ENCODE measurements around the gene VPS4B. TPM values are rescaled to one million over a fixed set of nuclear protein-coding genes. Genes with fewer than 3 reads are reported as not detected.
A peak's percentile ranks its signal among the peaks of the same experiment; 100 is the strongest.

Gene VPS4B
- polyA plus RNA-seq, 1 donor from 2014 or later: 30.5 TPM

GRCh38 chr18:63366213-63367052 lies 55.8 kb downstream of the VPS4B start:
- peak overlapping the region; percentile 42 for H2AFZ ChIP-seq (ENCODE audit: low read depth, low read length)
- H3K79me2 ChIP-seq (replicated peaks; ENCODE audit: insufficient read depth, low read length): peaks cover 10% of the 10 kb centered on the region
- H3K9me3 ChIP-seq (ENCODE audit: low read length): no peaks in the 10 kb centered on the region

GRCh38 chr18:63365876-63366212 lies 56.4 kb downstream of the VPS4B start:
- Histone ChIP-seq H2AFZ (ENCODE audit: low read depth, low read length) (no peak overlapping the region), H3K27me3 (ENCODE audit: insufficient read depth, low read depth, low read length) (no peaks in the 10 kb centered on the region), H3K27ac (ENCODE audit: low read length) (no peak overlapping the region), H3K4me2 (ENCODE audit: low read length) (peak overlapping the region; percentile 77), H4K20me1 (ENCODE audit: insufficient read depth) (no peaks in the 10 kb centered on the region), H3K9me2 (ENCODE audit: insufficient read depth, low read length) (no peaks in the 10 kb centered on the region), H3F3A (ENCODE audit: insufficient read depth, low read length, poor library complexity, severe bottlenecking) (no peaks in the 10 kb centered on the region), H3K36me3 (ENCODE audit: insufficient read depth, low read length) (no peaks in the 10 kb centered on the region), H3K9me3 (ENCODE audit: low read length) (no peaks in the 10 kb centered on the region), H3K4me3 (ENCODE audit: low read length) (peak overlapping the region; percentile 93), H3K79me2 (replicated peaks; ENCODE audit: insufficient read depth, low read length) (peaks cover 10% of the 10 kb centered on the region), H3K9ac (ENCODE audit: low read length) (peak overlapping the region; percentile 84)
- TF ChIP-seq TAF1 (IDR thresholded peaks at IDR 0.05; ENCODE audit: low read depth) (no peak), SMC3 (conservative IDR thresholded peaks at IDR 0.05; ENCODE audit: poor library complexity) (no peak), REST (IDR thresholded peaks at IDR 0.05; ENCODE audit: borderline replicate concordance) (no peak), CTCF (IDR thresholded peaks at IDR 0.05; ENCODE audit: poor library complexity, severe bottlenecking) (no peak), RAD21 (conservative IDR thresholded peaks at IDR 0.05) (no peak), EP300 (conservative IDR thresholded peaks at IDR 0.05; ENCODE audit: poor library complexity, severe bottlenecking) (no peak), POLR2AphosphoS5 (IDR thresholded peaks at IDR 0.05) (no peak)

More at GRCh38 chr18:63366213-63367052, 55.8 kb downstream of the VPS4B start:
- Histone ChIP-seq H3K36me3 (ENCODE audit: insufficient read depth, low read length) (no peaks in the 10 kb centered on the region), H3K27ac (ENCODE audit: low read length) (no peak overlapping the region), H3K9me2 (ENCODE audit: insufficient read depth, low read length) (no peaks in the 10 kb centered on the region), H4K20me1 (ENCODE audit: insufficient read depth) (no peaks in the 10 kb centered on the region), H3F3A (ENCODE audit: insufficient read depth, low read length, poor library complexity, severe bottlenecking) (no peaks in the 10 kb centered on the region), H3K4me2 (ENCODE audit: low read length) (peak overlapping the region; percentile 77), H3K9ac (ENCODE audit: low read length) (peak overlapping the region; percentile 84), H3K4me3 (ENCODE audit: low read length) (peak overlapping the region; percentile 93), H3K27me3 (ENCODE audit: insufficient read depth, low read depth, low read length) (no peaks in the 10 kb centered on the region)
- no peak for TF ChIP-seq REST (IDR thresholded peaks at IDR 0.05; ENCODE audit: borderline replicate concordance)
- no peak for TF ChIP-seq TAF1 (IDR thresholded peaks at IDR 0.05; ENCODE audit: low read depth)
- no peak for TF ChIP-seq RAD21 (conservative IDR thresholded peaks at IDR 0.05)
- TF ChIP-seq EP300 (conservative IDR thresholded peaks at IDR 0.05; ENCODE audit: poor library complexity, severe bottlenecking): no peak
- no peak for TF ChIP-seq POLR2AphosphoS5 (IDR thresholded peaks at IDR 0.05)

Data from neural cell (in vitro differentiated cells).